Heart left ventricle (tissue), 16 donors: Measurements from ENCODE around the gene SIVA1. TPM values are rescaled to one million over a fixed set of nuclear protein-coding genes. Genes with fewer than 3 reads are reported as not detected.

Source experiments
- ATAC-seq, 4 donors: fragments of 200-7000 bp; cut with Tn5 transposase; one replicate each; pipeline ENCODE4 v1.9.1; 2020 to 2022; ENCODE audit warnings: moderate library complexity in 4 of 4, mild to moderate bottlenecking in 3 of 4, moderate number of reproducible peaks in 1 of 4
- DNase-seq, 5 donors: peaks; one replicate each; pipeline ENCODE4 v3.0.0-alpha.2; 2020
- H3K27ac ChIP-seq, 12 donors: fragments of 200-600 bp; sonication (generic) in 4 of 12; one replicate each; pipeline versions ENCODE4 v1.5.0 to v1.8.0; 2016 to 2022; ENCODE audit warnings: mild to moderate bottlenecking in 2 of 12
- H3K27me3 ChIP-seq, 9 donors: fragments of 200-600 bp; sonication (generic) in 2 of 9; one replicate each; pipeline versions ENCODE4 v1.5.1 to v1.8.0; 2016 to 2022; ENCODE audit warnings: mild to moderate bottlenecking in 3 of 9
- H3K36me3 ChIP-seq, 9 donors: fragments of 200-600 bp; sonication (generic) in 2 of 9; one replicate each; pipeline versions ENCODE4 v1.5.0 to v1.8.0; 2018 to 2022; ENCODE audit warnings: mild to moderate bottlenecking in 2 of 9
- H3K4me1 ChIP-seq, 12 donors: fragments of 200-600 bp; sonication (generic) in 4 of 12; one replicate each; pipeline versions ENCODE4 v1.5.0 to v1.8.0; 2016 to 2022; ENCODE audit warnings: mild to moderate bottlenecking in 3 of 12
- H3K4me3 ChIP-seq, 12 donors: fragments of 200-600 bp; sonication (generic) in 4 of 12; one replicate each; pipeline versions ENCODE4 v1.5.0 to v1.8.0; 2017 to 2022; ENCODE audit warnings: mild to moderate bottlenecking in 9 of 12, moderate library complexity in 4 of 12
- H3K9me3 ChIP-seq, 12 donors: fragments of 200-600 bp; sonication (generic) in 4 of 12; one replicate each; pipeline versions ENCODE4 v1.5.0 to v1.8.0; 2016 to 2022; ENCODE audit warnings: mild to moderate bottlenecking in 1 of 12
- POLR2A ChIP-seq, 2 donors: fragments of 450-650 bp; IDR thresholded peaks; one replicate each; pipeline ENCODE4 v1.6.1; 2017; ENCODE audit warnings: antibody characterized with exemption in 2 of 2, mild to moderate bottlenecking in 2 of 2, moderate library complexity in 2 of 2
- WGBS, 4 donors: extraction: QIAGEN DNeasy Blood & Tissue Kit in 2 of 4; methylation state at CpG; one replicate each; pipeline versions ENCODE4 v1.1.5 to v1.1.7; 2013 to 2018; 5-methylcytosine and 5-hydroxymethylcytosine counted together
- intact Hi-C, 10 donors: fragments of 100-400 bp; cut with DNase I; formaldehyde crosslinking; loops; one replicate each; pipeline versions ENCODE4 v1.11.1 to v1.14.2; 2022
- polyA plus RNA-seq, 2 donors: library from polyadenylated mRNA; stranded (reverse); fragments of 200-250 nt; gene quantifications; one replicate each; pipeline ENCODE4 v1.2.3, GENCODE V29; 2013
- total RNA-seq, 9 donors: library from RNA; depleted of rRNA in 2 of 9; stranded (reverse); fragments of >200 nt in 2 of 9; fragmentation: NEBNext Ultra II Directional in 3 of 9; extraction: Animal tissue kit (Norgen Biotek cat#: 25700) in 3 of 9; gene quantifications; one replicate each; pipeline versions ENCODE4 v1.1.0 to v1.2.4, GENCODE V29; 2016 to 2023
- TF ChIP-seq, protein P1 (sequence below), 12 donors: fragments of 200-600 bp; sonication (generic) in 4 of 12; IDR thresholded peaks; one replicate each; pipeline versions ENCODE4 v1.5.0 to v1.8.0; 2018 to 2022; ENCODE audit warnings: antibody characterized with exemption in 12 of 12, mild to moderate bottlenecking in 5 of 12
- donor health status: ischemic (EF 13 %, LVEDD 7.1; RV severe dilation, severe dysfunction).
- donor health status: healthy with polysubstance abuse.
- donor health status: DM: no; HTN: yes; CAD: no.
- donor health status: DM: no; HTN: no; CAD: no.
- donor health status: ischemic (EF 25% LVEDD 6.9; RV normal size, moderate dysfunction).
- donor health status: ischemic (EF 25% LVEDD 5.7; RV mildly dilated, moderate dysfunction).
- donor health status: healthy.
- donor health status: DM: yes; HTN: yes; CAD: no.
- donor health status: ischemic (EF 35%, LVEDD 5.7; RV mildly dilated, moderate dysfunction).
- donor health status: nonischemic (EF 11% LVEDD 7.7; RV severe dilation, severe dysfunction).
- donor health status: DM: yes; HTN: yes; CAD: no.
- donor health status: PGD.
- donor health status: ischemic (EF 29% LVEDD 5.4; RV normal size, mild dysfunction).
- donor health status: nonischemic (EF 23%, LVEDD 6.1; RV moderate dilation, normal function).

The SIVA1 gene
- total and polyA plus RNA-seq, 11 donors, result 41.0 to 203 (median 57.4) TPM

DNA sequence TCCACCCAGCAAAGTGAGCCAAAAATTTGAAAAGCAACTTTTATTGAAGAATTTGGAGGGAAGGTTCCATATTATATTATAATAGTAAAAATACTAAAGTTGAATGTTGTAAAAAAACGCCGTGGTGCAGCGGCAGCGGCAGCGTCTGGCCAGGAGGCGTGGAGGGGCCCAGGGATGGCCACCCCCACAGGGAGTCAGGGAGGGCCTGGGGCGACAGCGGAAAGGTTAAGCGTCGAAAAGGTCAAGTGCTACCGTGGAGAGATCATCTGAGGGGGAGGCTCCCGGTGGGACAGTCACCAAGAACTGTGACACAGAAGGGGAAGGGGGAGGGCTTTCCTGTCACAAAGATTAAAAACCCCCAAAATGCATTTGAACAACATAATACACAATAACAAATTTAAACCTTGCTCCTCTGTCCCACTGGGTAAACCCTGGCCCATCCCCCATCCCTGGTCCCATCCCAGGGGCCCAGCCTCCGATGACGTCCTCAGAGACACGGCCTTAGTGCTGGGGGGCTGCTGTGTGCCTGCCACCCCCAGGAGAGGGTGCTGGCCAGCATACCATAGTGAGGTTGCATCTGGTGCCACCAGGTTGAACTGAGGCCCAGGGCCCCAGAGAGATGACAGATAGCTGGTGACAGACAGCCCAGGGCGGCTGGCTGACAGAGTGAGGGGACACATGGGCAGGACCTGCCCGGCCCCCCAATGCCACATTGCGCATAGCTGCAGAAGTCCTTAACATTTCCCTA lies 16.6 kb downstream of the SIVA1 start:
- ATAC-seq (no peak), DNase-seq (peak in 1 of 5 donors; percentile 24)
- Histone ChIP-seq H3K4me3 (no peak overlapping the region), H3K9me3 (peaks cover 0 to 14% (median 0%) of the 10 kb centered on the region in 12 donors), H3K27ac (peak overlapping the region in 2 of 12 donors; percentile 21 to 51), H3K4me1 (peaks cover 0 to 12% (median 9%) of the 10 kb centered on the region in 12 donors), H3K36me3 (peaks cover 0 to 50% (median 42%) of the 10 kb centered on the region in 9 donors), H3K27me3 (no peaks in the 10 kb centered on the region)
- intact Hi-C loops, result loop anchor here in 6 of 10 donors (2.0 to 10.0 kb wide), 3 partner anchors 55 to 275 kb away; no protein-coding TSS in a partner anchor
- 72 to 81% (median 75%) methylated on average over 18 of the region's 18 CpGs for WGBS, 4 donors
- TF ChIP-seq, protein P1, sequence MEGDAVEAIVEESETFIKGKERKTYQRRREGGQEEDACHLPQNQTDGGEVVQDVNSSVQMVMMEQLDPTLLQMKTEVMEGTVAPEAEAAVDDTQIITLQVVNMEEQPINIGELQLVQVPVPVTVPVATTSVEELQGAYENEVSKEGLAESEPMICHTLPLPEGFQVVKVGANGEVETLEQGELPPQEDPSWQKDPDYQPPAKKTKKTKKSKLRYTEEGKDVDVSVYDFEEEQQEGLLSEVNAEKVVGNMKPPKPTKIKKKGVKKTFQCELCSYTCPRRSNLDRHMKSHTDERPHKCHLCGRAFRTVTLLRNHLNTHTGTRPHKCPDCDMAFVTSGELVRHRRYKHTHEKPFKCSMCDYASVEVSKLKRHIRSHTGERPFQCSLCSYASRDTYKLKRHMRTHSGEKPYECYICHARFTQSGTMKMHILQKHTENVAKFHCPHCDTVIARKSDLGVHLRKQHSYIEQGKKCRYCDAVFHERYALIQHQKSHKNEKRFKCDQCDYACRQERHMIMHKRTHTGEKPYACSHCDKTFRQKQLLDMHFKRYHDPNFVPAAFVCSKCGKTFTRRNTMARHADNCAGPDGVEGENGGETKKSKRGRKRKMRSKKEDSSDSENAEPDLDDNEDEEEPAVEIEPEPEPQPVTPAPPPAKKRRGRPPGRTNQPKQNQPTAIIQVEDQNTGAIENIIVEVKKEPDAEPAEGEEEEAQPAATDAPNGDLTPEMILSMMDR (IDR thresholded peaks at IDR 0.05), result no peak
- TF ChIP-seq POLR2A (IDR thresholded peaks at IDR 0.05), result no peak

- Histone ChIP-seq H3K9me3 (peaks cover 0 to 14% (median 0%) of the 10 kb centered on the region in 12 donors), H3K27me3 (no peaks in the 10 kb centered on the region), H3K4me1 (peaks cover 0 to 12% (median 9%) of the 10 kb centered on the region in 12 donors), H3K36me3 (peaks cover 0 to 56% (median 48%) of the 10 kb centered on the region in 9 donors), H3K27ac (no peak overlapping the region), H3K4me3 (no peak overlapping the region)
- intact Hi-C loops, result loop anchor here in 1 of 10 donors (2.0 kb wide), 1 partner anchor 55 kb away; no protein-coding TSS in a partner anchor
- TF ChIP-seq POLR2A (IDR thresholded peaks at IDR 0.05), result no peak
- TF ChIP-seq, protein P1 (IDR thresholded peaks at IDR 0.05), result no peak
- no peak for ATAC-seq
- DNase-seq, result peak in 1 of 5 donors; percentile 16
- WGBS, 4 donors, result 84 to 87% (median 86%) methylated on average over 21 to 24 of the region's 24 CpGs
Observed at GRCh38 chr14:104770072-104770579, 17.2 kb downstream of the SIVA1 start.

GRCh38 chr14:104770851-104771272 lies 17.9 kb downstream of the SIVA1 start:
- Histone ChIP-seq H3K9me3 (peaks cover 0 to 13% (median 0%) of the 10 kb centered on the region in 12 donors), H3K36me3 (peaks cover 0 to 62% (median 51%) of the 10 kb centered on the region in 9 donors), H3K27me3 (no peaks in the 10 kb centered on the region), H3K27ac (no peak overlapping the region), H3K4me1 (peaks cover 0 to 12% (median 9%) of the 10 kb centered on the region in 12 donors), H3K4me3 (no peak overlapping the region)
- intact Hi-C loops, result loop anchor here in 1 of 10 donors (2.0 kb wide), 1 partner anchor 54 kb away; no protein-coding TSS in a partner anchor
- 91 to 97% (median 92%) methylated on average over 3 to 5 of the region's 5 CpGs for WGBS, 4 donors
- TF ChIP-seq, protein P1 (IDR thresholded peaks at IDR 0.05), result peak in 7 of 12 donors; percentile 18 to 38 (median 31)
- TF ChIP-seq POLR2A (IDR thresholded peaks at IDR 0.05), result no peak
- DNase-seq (peak in 1 of 5 donors; percentile 31), ATAC-seq (no peak)

DNA sequence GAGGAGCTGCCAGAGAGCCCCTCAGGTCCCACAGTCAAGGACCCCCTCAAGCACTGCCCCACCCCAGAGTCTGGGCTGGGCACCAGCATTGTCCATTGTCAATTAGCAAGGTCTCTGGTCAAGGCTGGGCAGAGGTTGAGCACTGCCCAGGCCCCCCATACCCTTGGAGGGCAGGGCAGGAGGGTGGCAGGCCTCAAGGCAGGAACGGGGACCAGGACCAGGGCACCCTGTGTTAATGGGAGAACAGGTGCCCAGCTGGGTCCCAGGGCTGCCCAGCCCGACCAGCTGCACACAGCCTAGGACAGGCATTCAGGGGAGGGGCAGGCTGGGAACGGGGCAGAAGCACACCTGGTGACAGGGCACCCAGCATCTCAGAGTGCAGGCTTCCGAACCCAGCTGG lies 18.4 kb downstream of the SIVA1 start:
- ATAC-seq (no peak), DNase-seq (peak in 1 of 5 donors; percentile 18)
- H3K36me3 ChIP-seq, result peaks cover 0 to 64% (median 52%) of the 10 kb centered on the region in 9 donors
- H3K4me3 ChIP-seq, result no peak overlapping the region
- WGBS, 4 donors, result 89 to 100% (median 99%) methylated on average over 1 to 4 of the region's 4 CpGs
- no peak overlapping the region for H3K27ac ChIP-seq
- no peak for TF ChIP-seq POLR2A (IDR thresholded peaks at IDR 0.05)
- TF ChIP-seq, protein P1 (IDR thresholded peaks at IDR 0.05), result no peak
- intact Hi-C loops, result loop anchor here in 1 of 10 donors (2.0 kb wide), 1 partner anchor 53 kb away; no protein-coding TSS in a partner anchor
- H3K9me3 ChIP-seq, result peaks cover 0 to 8% (median 0%) of the 10 kb centered on the region in 12 donors
- no peaks in the 10 kb centered on the region for H3K27me3 ChIP-seq
- peaks cover 0 to 12% (median 9%) of the 10 kb centered on the region in 12 donors for H3K4me1 ChIP-seq
